Retinal pigment epithelial cell (primary cell): ENCODE results near the gene EGLN1.

Source experiments
- DNase-seq: peaks from one replicate; pipeline ENCODE4 v3.0.0-alpha.2; 2010; ENCODE audit warnings: low read depth
- H3K4me3 ChIP-seq: 2 replicates; pipeline ENCODE4 v1.5.1; 2011; ENCODE audit warnings: mild to moderate bottlenecking, low read length, control low read depth, moderate library complexity
- CTCF ChIP-seq: conservative IDR thresholded peaks from 2 replicates; pipeline ENCODE4 v1.5.1; 2011; ENCODE audit warnings: low read depth, low read length, control low read depth, inconsistent platforms

The EGLN1 gene

GRCh38 chr1:231428377-231428776 is 6.3 kb upstream of the EGLN1 start:
- TF ChIP-seq CTCF: no peak
- no peak for DNase-seq

GRCh38 chr1:231424950-231425805 is 3.1 kb upstream of the EGLN1 start:
- no peak for DNase-seq
- H3K4me3 ChIP-seq: no peak overlapping the region
- TF ChIP-seq CTCF: no peak

More at GRCh38 chr1:231428377-231428776, 6.3 kb upstream of the EGLN1 start:
- H3K4me3 ChIP-seq: no peak overlapping the region

GRCh38 chr1:231423648-231424047 is 1.6 kb upstream of the EGLN1 start:
- no peak for DNase-seq
- TF ChIP-seq CTCF: no peak
- H3K4me3 ChIP-seq: no peak overlapping the region

GRCh38 chr1:231422798-231423309 is 767 bp upstream of the EGLN1 start:
- no peak for DNase-seq
- no peak for TF ChIP-seq CTCF
- peak overlapping the region; percentile 66 for H3K4me3 ChIP-seq

GRCh38 chr1:231421546-231421970 is 529 bp downstream of the EGLN1 start:
- no peak for DNase-seq
- H3K4me3 ChIP-seq: peak overlapping the region; percentile 89
- no peak for TF ChIP-seq CTCF

- H3K4me3 ChIP-seq: peak overlapping the region; percentile 89
- TF ChIP-seq CTCF: no peak
- no peak for DNase-seq
Measured at GRCh38 chr1:231420959-231421545, 1.0 kb downstream of the EGLN1 start.
